ENCODE measurements around the gene WNT3A.
A peak's percentile ranks its signal among the peaks of the same experiment; 100 is the strongest.

Gene WNT3A

GRCh38 chr1:228073061-228073856, 66.5 kb downstream of the WNT3A start:
- DNase-seq: no peak

- DNase-seq: no peak
Measured at GRCh38 chr1:228073857-228074545, 67.2 kb downstream of the WNT3A start.

GRCh38 chr1:228074954-228075730, 68.3 kb downstream of the WNT3A start:
- DNase-seq: no peak

- DNase-seq: no peak
Measured at GRCh38 chr1:228075801-228076271, 69.0 kb downstream of the WNT3A start.

- DNase-seq: no peak
Measured at GRCh38 chr1:228076796-228077430, 70.1 kb downstream of the WNT3A start.

GRCh38 chr1:228077565-228078330, 71.0 kb downstream of the WNT3A start:
- DNase-seq: no peak

- no peak for DNase-seq
Measured at GRCh38 chr1:228079013-228079412, 72.2 kb downstream of the WNT3A start.

- no peak for DNase-seq
Measured at GRCh38 chr1:228079601-228080263, 72.9 kb downstream of the WNT3A start.

- no peak for DNase-seq
Measured at GRCh38 chr1:228081144-228081543, 74.3 kb downstream of the WNT3A start.

GRCh38 chr1:228081578-228082213, 74.9 kb downstream of the WNT3A start:
- DNase-seq: no peak

GRCh38 chr1:228082214-228082917, 75.6 kb downstream of the WNT3A start, which contains the start of gene ARF1:
ARF1 (plus strand) TSS chr1:228082708; CDS start chr1:228097115, 14,407 bp downstream.
- peak; percentile 62 for DNase-seq

- DNase-seq: no peak
Measured at GRCh38 chr1:228082918-228083870, 76.4 kb downstream of the WNT3A start.

- no peak for DNase-seq
Measured at GRCh38 chr1:228083871-228084278, 77.1 kb downstream of the WNT3A start.

- no peak for DNase-seq
Measured at GRCh38 chr1:228084325-228084724, 77.5 kb downstream of the WNT3A start.

- DNase-seq: no peak
Measured at GRCh38 chr1:228084797-228085196, 78.0 kb downstream of the WNT3A start.

- no peak for DNase-seq
Measured at GRCh38 chr1:228085287-228085951, 78.6 kb downstream of the WNT3A start.

- no peak for DNase-seq
Measured at GRCh38 chr1:228087771-228088251, 81.0 kb downstream of the WNT3A start.

Measured in cortex of kidney (tissue), 1 donor.